Activated CD4-positive, alpha-beta memory T cell treated with anti-CD3 and anti-CD28 coated beads, Interleukin-2, amount 10 ng/mL, durations not matched to agents 7 days and 5 days (primary cell): ENCODE data around the gene KIAA0319L. TPM values are rescaled to one million over a fixed set of nuclear protein-coding genes. Genes with fewer than 3 reads are reported as not detected.
A peak's percentile ranks its signal among the peaks of the same experiment; 100 is the strongest.

Experiments used
- CTCF ChIA-PET: fragments of 350-600 bp; sonication (Branson Sonifier 250); formaldehyde crosslinking; loops from one replicate; lab custom pipeline; 2021; ENCODE audit warnings: antibody characterized with exemption, inconsistent platforms; lab: Charles Lee
- POLR2A ChIA-PET: fragments of 350-600 bp; sonication (Branson Sonifier 250); formaldehyde crosslinking; loops from one replicate; lab custom pipeline; 2021; ENCODE audit warnings: antibody characterized with exemption; lab: Charles Lee
- DNase-seq: peaks from one replicate; pipeline ENCODE4 v3.0.0-alpha.2; 2020
- H3K27ac Mint-ChIP-seq: one replicate; pipeline ENCODE4 v1.8.0; 2021; ENCODE audit warnings: mild to moderate bottlenecking, mixed read lengths
- H3K27me3 Mint-ChIP-seq: one replicate; pipeline ENCODE4 v1.8.0; 2021; ENCODE audit warnings: mixed read lengths
- H3K36me3 Mint-ChIP-seq: one replicate; pipeline ENCODE4 v1.8.0; 2021; ENCODE audit warnings: low read depth, mixed read lengths
- H3K4me1 Mint-ChIP-seq: one replicate; pipeline ENCODE4 v1.8.0; 2021; ENCODE audit warnings: mixed read lengths
- H3K4me3 Mint-ChIP-seq: one replicate; pipeline ENCODE4 v1.8.0; 2021; ENCODE audit warnings: mild to moderate bottlenecking, mixed read lengths
- H3K9me3 Mint-ChIP-seq: one replicate; pipeline ENCODE4 v1.8.0; 2021; ENCODE audit warnings: mixed read lengths
- total RNA-seq, 2 experiments: library from RNA; stranded (reverse); gene quantifications; one replicate each; pipeline ENCODE4 v1.2.3, GENCODE V29; 2021

KIAA0319L gene
- total RNA-seq, 2 experiments from 2014 or later = 48.4 to 53.2 TPM

DNA sequence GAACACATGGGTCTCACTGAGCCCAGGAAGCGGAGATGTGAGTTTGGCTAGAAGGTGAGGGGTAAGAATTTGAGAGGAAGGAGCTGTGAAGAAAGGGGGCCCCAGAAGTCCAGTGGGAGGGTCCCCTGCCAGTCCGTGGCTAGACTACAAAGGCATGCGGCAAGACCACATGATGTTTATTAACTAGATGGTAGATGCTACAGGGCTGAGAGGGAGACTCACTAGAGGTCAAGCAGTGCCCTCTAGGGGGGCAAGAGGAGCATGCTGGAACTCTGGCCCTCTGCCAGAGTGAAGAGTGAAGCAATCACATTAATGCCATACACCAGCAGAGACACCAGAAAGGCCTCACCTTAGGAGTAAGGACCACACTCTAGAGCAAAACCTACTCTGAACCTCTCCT lies 12.2 kb downstream of the KIAA0319L start:
- Mint-ChIP-seq H3K36me3 (peaks cover 58% of the 10 kb centered on the region), H3K9me3 (no peaks in the 10 kb centered on the region), H3K27ac (no peak overlapping the region), H3K4me3 (no peak overlapping the region), H3K4me1 (peaks cover 23% of the 10 kb centered on the region), H3K27me3 (no peaks in the 10 kb centered on the region)
- POLR2A ChIA-PET = interaction anchor here (1.8 kb wide), 1 partner anchor 94 kb away, joined by 9 read pairs; no protein-coding TSS in a partner anchor
- CTCF ChIA-PET = interaction anchor here (1.0 to 3.1 kb wide), 4 partner anchors 11 to 101 kb away, joined by 3 to 37 read pairs (median 4); no protein-coding TSS in a partner anchor
- DNase-seq = peak; percentile 59

DNA sequence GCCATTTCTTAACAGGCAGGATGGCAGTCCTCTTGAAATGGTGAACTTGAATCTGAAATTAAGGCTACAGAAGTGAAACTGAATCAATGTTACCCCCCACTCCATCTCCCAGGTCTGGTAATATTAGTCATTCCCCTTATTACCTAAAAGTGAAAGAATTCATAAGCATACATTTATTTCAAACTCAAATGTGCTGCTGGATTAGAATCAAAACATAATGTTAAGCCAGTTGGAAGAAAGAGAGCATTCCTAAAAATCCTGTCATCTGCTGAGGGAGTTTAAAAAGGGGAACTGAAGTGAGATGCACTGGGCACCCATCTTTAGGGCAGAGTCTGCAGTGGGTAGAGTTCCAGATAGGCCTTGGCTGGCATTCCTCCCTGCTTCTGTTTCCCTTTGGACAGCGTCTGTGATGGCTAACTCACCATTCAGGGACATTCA lies 17.4 kb downstream of the KIAA0319L start:
- no peak overlapping the region for H3K4me3 Mint-ChIP-seq
- no peaks in the 10 kb centered on the region for H3K27me3 Mint-ChIP-seq
- H3K27ac Mint-ChIP-seq = peak overlapping the region; percentile 92
- ChIA-PET POLR2A (interaction anchor here (0.7 to 6.7 kb wide), 7 partner anchors 10 to 347 kb away, joined by 3 to 61 read pairs (median 4); partner anchors contain the start of genes KIAA0319L, NCDN and SFPQ), CTCF (interaction anchor here (0.6 to 5.3 kb wide), 6 partner anchors 25 to 89 kb away, joined by 3 to 55 read pairs (median 4); no protein-coding TSS in a partner anchor)
- H3K36me3 Mint-ChIP-seq = peaks cover 59% of the 10 kb centered on the region
- DNase-seq = no peak
- no peaks in the 10 kb centered on the region for H3K9me3 Mint-ChIP-seq
- H3K4me1 Mint-ChIP-seq = peaks cover 48% of the 10 kb centered on the region

DNA sequence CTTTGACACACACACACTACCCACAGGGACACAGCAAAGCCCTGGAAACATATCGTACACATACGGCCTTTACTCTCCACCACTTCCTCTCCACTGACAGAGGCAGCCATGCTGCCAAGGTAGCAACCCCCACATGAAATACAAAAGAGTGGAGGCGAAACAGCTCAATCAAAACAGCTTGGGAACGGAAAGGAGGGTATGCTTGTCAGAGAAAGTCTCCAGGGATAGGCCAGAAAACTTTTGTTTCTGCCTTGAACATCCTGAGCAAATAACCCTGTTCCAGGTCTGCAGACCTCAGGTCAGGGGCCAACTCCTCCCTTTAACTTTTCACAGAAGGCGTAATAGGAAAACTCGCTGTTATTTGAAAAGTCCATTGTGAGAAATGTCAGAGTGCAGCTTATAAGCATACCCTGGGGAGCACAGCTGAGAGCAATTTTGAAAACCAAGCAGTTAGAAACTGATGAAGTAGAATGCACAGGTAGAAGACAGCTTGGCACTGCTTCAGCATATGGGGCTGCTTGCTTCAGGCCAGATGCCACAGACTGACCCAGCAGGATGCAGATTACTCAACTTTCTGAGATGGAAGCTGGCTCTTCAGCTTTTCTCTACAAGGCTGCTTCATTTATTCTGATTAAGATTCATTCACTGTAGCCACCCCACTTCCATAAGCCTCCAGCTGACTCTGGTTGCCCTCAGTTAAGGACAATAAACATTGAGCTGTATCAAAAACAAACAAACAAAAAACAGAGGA lies 18.0 kb downstream of the KIAA0319L start:
- no peaks in the 10 kb centered on the region for H3K27me3 Mint-ChIP-seq
- no peaks in the 10 kb centered on the region for H3K9me3 Mint-ChIP-seq
- H3K36me3 Mint-ChIP-seq = peaks cover 59% of the 10 kb centered on the region
- CTCF ChIA-PET = interaction anchor here (0.6 to 5.3 kb wide), 6 partner anchors 25 to 88 kb away, joined by 3 to 55 read pairs (median 4); no protein-coding TSS in a partner anchor
- peak overlapping the region; percentile 58 for H3K4me3 Mint-ChIP-seq
- POLR2A ChIA-PET = interaction anchor here (0.7 to 6.7 kb wide), 9 partner anchors 10 to 346 kb away, joined by 3 to 61 read pairs (median 3); partner anchors contain the start of genes KIAA0319L, NCDN and SFPQ
- peak overlapping the region; percentile 92 for H3K27ac Mint-ChIP-seq
- peaks cover 45% of the 10 kb centered on the region for H3K4me1 Mint-ChIP-seq
- DNase-seq = peak; percentile 58

DNA sequence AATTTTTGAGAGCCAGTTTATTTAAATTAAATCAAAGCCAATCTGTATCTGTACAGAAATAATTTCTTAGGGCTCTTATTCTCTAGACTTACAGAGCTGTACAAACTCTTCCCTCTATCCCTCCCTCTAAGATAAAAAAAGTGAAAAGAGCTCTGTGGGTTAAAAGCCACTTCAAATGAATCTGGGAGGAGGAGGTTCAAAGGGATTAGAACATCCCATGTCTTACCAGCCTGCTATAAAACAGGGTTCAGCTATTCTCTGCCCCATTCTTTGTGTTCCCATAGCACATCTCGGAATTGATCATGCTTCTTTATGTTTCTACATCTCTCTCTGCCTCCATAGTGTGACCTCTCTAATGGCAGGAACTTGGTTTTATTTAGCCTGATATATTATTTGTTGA lies 19.4 kb downstream of the KIAA0319L start:
- peak overlapping the region; percentile 6 for H3K4me3 Mint-ChIP-seq
- peaks cover 46% of the 10 kb centered on the region for H3K4me1 Mint-ChIP-seq
- H3K27ac Mint-ChIP-seq = peak overlapping the region; percentile 36
- H3K9me3 Mint-ChIP-seq = no peaks in the 10 kb centered on the region
- CTCF ChIA-PET = interaction anchor here (0.6 to 5.3 kb wide), 5 partner anchors 27 to 91 kb away, joined by 3 to 55 read pairs (median 4); no protein-coding TSS in a partner anchor
- H3K36me3 Mint-ChIP-seq = peaks cover 63% of the 10 kb centered on the region
- POLR2A ChIA-PET = interaction anchor here (0.5 to 6.7 kb wide), 6 partner anchors 8 to 86 kb away, joined by 3 to 61 read pairs (median 4); partner anchors contain the start of genes KIAA0319L and NCDN
- DNase-seq = no peak
- H3K27me3 Mint-ChIP-seq = no peaks in the 10 kb centered on the region

DNA sequence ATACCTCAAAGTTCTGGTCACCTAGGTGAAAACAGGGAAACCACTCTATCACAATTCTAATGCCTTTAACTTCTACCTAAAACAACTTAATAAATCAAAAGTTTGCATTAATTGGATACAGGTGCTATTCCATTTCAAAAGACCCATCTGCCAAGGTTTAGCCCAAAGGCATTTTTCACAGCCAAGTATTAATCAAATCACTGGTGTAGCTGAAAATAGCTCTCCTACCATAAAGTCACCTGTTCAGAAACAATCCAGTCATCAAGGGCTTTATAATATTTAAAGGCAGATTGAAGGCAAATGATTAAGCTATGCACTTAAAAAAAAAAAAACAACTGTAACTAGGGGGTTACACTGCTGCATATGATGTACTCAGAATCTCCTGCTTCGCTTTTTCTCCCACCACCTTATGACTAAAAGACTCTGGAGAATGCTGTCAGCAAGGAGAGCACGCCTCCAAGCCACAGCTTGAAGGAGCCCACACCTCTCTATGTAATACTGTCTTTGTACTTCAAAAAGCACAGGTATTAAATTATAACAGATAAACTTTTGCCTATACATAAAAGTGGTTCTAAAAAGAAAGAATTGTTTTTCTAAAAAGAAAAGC lies 20.5 kb downstream of the KIAA0319L start:
- CTCF ChIA-PET = interaction anchor here (1.3 to 5.3 kb wide), 3 partner anchors 28 to 191 kb away, joined by 5 to 55 read pairs (median 5); no protein-coding TSS in a partner anchor
- Mint-ChIP-seq H3K36me3 (peaks cover 69% of the 10 kb centered on the region), H3K4me1 (peaks cover 41% of the 10 kb centered on the region), H3K9me3 (peaks cover under 1% of the 10 kb centered on the region), H3K27me3 (no peaks in the 10 kb centered on the region), H3K4me3 (no peak overlapping the region), H3K27ac (no peak overlapping the region)
- POLR2A ChIA-PET = interaction anchor here (1.1 to 6.7 kb wide), 4 partner anchors 21 to 458 kb away, joined by 3 to 61 read pairs (median 23); partner anchors contain the start of genes KIAA0319L, NCDN and ZMYM1
- DNase-seq = no peak

DNA sequence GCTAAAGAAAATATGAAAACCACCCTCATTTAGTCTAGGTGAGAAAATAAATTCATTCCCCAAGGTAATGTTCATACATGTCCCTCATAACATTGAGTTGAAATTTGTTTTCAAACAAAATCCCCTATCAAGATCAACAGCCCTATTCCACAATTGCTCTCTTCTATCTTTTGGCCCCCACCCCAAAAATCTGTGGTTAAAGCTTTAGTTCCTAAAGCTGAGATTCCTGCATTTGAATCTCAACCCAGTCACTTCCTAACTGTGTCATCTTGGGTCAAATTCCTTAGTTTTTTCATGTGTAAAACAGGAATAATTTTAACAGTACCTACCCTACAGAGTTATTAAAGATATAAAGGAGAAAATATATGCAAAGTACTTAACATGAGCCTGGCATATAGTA lies 22.0 kb downstream of the KIAA0319L start:
- ChIA-PET POLR2A (interaction anchor here (1.1 to 1.4 kb wide), 2 partner anchors 21 to 29 kb away, joined by 3 to 4 read pairs; partner anchors contain the start of gene KIAA0319L), CTCF (interaction anchor here (1.3 to 5.3 kb wide), 4 partner anchors 27 to 192 kb away, joined by 3 to 55 read pairs (median 4); no protein-coding TSS in a partner anchor)
- no peak overlapping the region for H3K27ac Mint-ChIP-seq
- peaks cover 36% of the 10 kb centered on the region for H3K4me1 Mint-ChIP-seq
- no peaks in the 10 kb centered on the region for H3K27me3 Mint-ChIP-seq
- no peak overlapping the region for H3K4me3 Mint-ChIP-seq
- peaks cover 69% of the 10 kb centered on the region for H3K36me3 Mint-ChIP-seq
- no peak for DNase-seq
- H3K9me3 Mint-ChIP-seq = peaks cover 10% of the 10 kb centered on the region

DNA sequence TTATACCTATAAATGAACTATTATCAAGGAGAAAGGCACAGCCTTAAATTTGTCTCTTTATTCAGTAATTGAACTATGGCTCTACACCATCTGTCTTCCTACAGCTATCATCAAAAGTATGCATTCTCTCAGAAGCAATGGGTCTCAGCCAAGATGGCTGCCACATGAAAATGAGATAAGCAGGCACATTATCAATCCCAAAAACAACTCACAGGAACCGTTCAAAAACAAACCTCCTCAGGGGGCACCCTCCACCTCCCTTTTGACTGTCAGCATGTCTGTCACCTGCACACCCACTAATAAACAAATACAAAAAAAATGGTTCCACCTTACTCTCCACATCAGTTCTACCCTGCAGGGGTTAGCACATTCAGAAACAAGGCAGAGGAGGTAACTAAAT lies 23.6 kb downstream of the KIAA0319L start:
- ChIA-PET POLR2A (interaction anchor here (1.1 to 1.3 kb wide), 2 partner anchors 16 to 28 kb away, joined by 3 to 6 read pairs; no protein-coding TSS in a partner anchor), CTCF (interaction anchor here (2.2 kb wide), 1 partner anchor 83 kb away, joined by 8 read pairs; no protein-coding TSS in a partner anchor)
- no peak overlapping the region for H3K27ac Mint-ChIP-seq
- H3K9me3 Mint-ChIP-seq = peaks cover 23% of the 10 kb centered on the region
- peaks cover 19% of the 10 kb centered on the region for H3K4me1 Mint-ChIP-seq
- H3K36me3 Mint-ChIP-seq = peaks cover 77% of the 10 kb centered on the region
- no peak for DNase-seq
- no peaks in the 10 kb centered on the region for H3K27me3 Mint-ChIP-seq
- no peak overlapping the region for H3K4me3 Mint-ChIP-seq

DNA sequence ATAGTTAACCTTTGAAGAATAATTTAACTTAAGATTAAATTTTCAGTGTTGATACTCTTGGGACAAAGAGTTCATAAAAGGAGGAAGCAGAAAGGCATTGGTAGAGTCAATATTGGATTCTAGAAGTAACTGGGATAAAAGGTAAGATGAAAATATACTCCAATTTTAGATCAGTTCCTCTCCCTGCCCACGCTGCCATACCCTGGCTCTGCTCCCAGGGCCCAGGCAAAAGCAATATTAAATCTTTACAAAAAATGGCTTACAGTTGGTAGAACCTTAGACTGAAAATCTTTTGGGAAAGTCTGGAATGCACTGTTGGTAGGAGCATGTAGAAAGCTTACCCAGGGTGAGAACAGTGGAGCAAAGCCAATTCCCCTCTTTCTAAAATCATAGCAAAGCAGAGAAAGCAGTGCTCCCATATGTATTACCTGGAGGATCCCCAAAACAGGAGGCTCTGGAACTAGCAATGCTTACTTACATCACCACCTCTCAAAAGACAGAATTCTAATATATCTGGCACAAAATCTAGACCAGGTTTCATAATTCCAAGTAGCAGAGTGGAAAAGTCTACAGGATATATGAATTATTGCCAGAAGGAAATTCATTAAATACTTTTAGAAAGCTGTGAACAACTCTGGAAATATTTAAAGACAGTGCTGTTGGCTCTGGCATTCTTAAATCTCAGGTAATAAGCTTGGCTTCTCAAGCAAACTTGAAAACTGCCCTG lies 24.5 kb downstream of the KIAA0319L start:
- Mint-ChIP-seq H3K36me3 (peaks cover 81% of the 10 kb centered on the region), H3K27me3 (no peaks in the 10 kb centered on the region), H3K4me3 (no peak overlapping the region), H3K4me1 (peaks cover 15% of the 10 kb centered on the region), H3K27ac (no peak overlapping the region), H3K9me3 (peaks cover 27% of the 10 kb centered on the region)
- CTCF ChIA-PET = interaction anchor here (1.3 to 2.2 kb wide), 2 partner anchors 82 kb away, joined by 3 to 8 read pairs; no protein-coding TSS in a partner anchor
- POLR2A ChIA-PET = interaction anchor here (1.1 to 1.3 kb wide), 2 partner anchors 17 to 27 kb away, joined by 3 to 6 read pairs; no protein-coding TSS in a partner anchor
- DNase-seq = no peak

DNA sequence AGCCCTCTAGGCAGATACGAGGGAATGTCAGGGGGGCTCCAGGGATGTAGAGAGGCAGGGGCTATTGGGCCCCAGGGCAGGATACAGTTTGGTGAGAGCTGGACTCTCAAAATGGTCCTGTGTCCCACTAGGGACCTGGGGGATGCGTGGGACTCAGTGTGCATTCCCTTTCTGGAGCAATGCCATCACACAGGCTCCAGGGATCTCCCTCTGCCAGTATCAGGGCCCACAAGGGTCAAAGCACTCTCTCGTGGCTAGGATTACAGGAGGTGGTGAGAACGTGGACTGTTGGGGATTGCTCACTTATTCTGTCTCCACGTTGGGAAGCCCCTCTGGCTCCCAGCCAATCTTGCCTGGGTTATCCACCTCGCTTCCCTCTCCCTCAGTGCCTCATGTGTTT lies 25.8 kb downstream of the KIAA0319L start:
- Mint-ChIP-seq H3K36me3 (peaks cover 76% of the 10 kb centered on the region), H3K4me1 (peaks cover 4% of the 10 kb centered on the region), H3K27ac (no peak overlapping the region), H3K9me3 (peaks cover 30% of the 10 kb centered on the region), H3K4me3 (no peak overlapping the region), H3K27me3 (no peaks in the 10 kb centered on the region)
- no peak for DNase-seq
- ChIA-PET POLR2A (no interaction called here), CTCF (interaction anchor here (1.3 kb wide), 1 partner anchor 81 kb away, joined by 3 read pairs; no protein-coding TSS in a partner anchor)

DNA sequence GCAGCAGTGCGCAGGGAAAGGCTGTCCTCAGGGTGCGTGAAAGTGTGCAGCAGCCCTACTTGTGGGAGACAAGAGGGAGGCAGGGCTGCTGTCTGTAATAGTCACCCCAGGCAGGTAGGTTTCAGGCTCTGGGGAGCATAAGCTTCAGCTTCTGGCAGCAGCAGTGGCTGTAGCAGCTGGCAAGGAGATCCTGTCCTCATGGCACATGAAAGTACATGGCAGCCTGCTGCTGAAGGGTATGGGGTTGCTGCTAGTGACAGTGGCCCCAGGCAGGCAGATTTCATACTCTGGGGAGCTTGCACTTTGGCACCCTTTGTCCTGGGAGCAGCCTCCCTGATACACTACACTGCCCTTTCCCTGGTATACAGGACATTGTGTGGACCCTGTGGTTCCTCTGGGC lies 26.3 kb downstream of the KIAA0319L start:
- no peaks in the 10 kb centered on the region for H3K27me3 Mint-ChIP-seq

DNA sequence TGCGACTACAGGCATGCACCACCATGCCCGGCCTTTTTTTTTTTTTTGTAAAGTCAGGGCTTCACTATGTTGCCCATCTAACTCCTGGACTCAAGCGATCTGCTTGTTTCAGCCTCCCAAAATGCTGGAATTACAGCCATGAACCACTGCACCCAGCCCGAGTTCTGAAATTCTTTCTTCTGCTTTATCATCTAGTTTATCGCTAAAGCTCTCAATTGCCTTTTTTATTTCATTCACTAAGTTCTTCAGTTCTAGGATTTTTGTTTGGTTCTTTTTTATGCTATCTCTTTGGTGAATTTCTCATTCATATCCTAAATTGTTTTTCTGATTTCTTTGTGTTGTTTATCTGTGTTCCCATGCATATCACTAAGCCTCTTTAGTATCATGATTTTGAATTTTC lies 27.0 kb downstream of the KIAA0319L start:
- ChIA-PET CTCF (interaction anchor here (0.6 kb wide), 1 partner anchor 157 kb away, joined by 5 read pairs; no protein-coding TSS in a partner anchor), POLR2A (no interaction called here)
- Mint-ChIP-seq H3K27me3 (no peaks in the 10 kb centered on the region), H3K27ac (no peak overlapping the region), H3K9me3 (peaks cover 39% of the 10 kb centered on the region), H3K4me1 (peaks cover 2% of the 10 kb centered on the region), H3K4me3 (no peak overlapping the region), H3K36me3 (peaks cover 70% of the 10 kb centered on the region)
- no peak for DNase-seq

More for the DNA sequence above, 26.3 kb downstream of the KIAA0319L start:
- no peak for DNase-seq
- peaks cover 72% of the 10 kb centered on the region for H3K36me3 Mint-ChIP-seq
- no peak overlapping the region for H3K4me3 Mint-ChIP-seq
- no peak overlapping the region for H3K27ac Mint-ChIP-seq
- H3K9me3 Mint-ChIP-seq = peaks cover 31% of the 10 kb centered on the region
- CTCF ChIA-PET = interaction anchor here (0.5 kb wide), 1 partner anchor 289 kb away, joined by 6 read pairs; no protein-coding TSS in a partner anchor
- POLR2A ChIA-PET = no interaction called here
- peaks cover 3% of the 10 kb centered on the region for H3K4me1 Mint-ChIP-seq
